GM19035 (cell line): ENCODE data around the gene NDOR1.

Experiments
- ATAC-seq: cut with Tn5 transposase; IDR thresholded peaks from one replicate; pipeline ENCODE4 v1.9.1; 2021; ENCODE audit not compliant: unreplicated experiment

Gene NDOR1

GRCh38 chr9:137167747-137168572 lies 37.5 kb upstream of the NDOR1 start:
- ATAC-seq: no peak

GRCh38 chr9:137168573-137168903 lies 37.0 kb upstream of the NDOR1 start:
- ATAC-seq: no peak

- no peak for ATAC-seq
These were observed 36.3 kb upstream of the NDOR1 start for GRCh38 chr9:137168904-137169856.

GRCh38 chr9:137169896-137170358 lies 35.6 kb upstream of the NDOR1 start, which contains the start of gene LRRC26:
TSS of gene LRRC26 (minus strand) at chr9:137170051. CDS start at chr9:137169943, 108 bp downstream.
- ATAC-seq: no peak

GRCh38 chr9:137170486-137171148 lies 34.9 kb upstream of the NDOR1 start:
- ATAC-seq: no peak

GRCh38 chr9:137171149-137171900 lies 34.2 kb upstream of the NDOR1 start:
- no peak for ATAC-seq

- ATAC-seq: no peak
These were observed 32.4 kb upstream of the NDOR1 start for GRCh38 chr9:137172901-137173795.

- ATAC-seq: no peak
These were observed 31.5 kb upstream of the NDOR1 start for GRCh38 chr9:137173796-137174664.

GRCh38 chr9:137174722-137175293 lies 30.7 kb upstream of the NDOR1 start:
- ATAC-seq: no peak

GRCh38 chr9:137175345-137175961 lies 30.0 kb upstream of the NDOR1 start:
- no peak for ATAC-seq

GRCh38 chr9:137176302-137177182 lies 29.0 kb upstream of the NDOR1 start:
- no peak for ATAC-seq

- ATAC-seq: no peak
These were observed 27.1 kb upstream of the NDOR1 start for GRCh38 chr9:137178201-137178938.

GRCh38 chr9:137178939-137179630 lies 26.4 kb upstream of the NDOR1 start:
- ATAC-seq: no peak

- no peak for ATAC-seq
These were observed 25.7 kb upstream of the NDOR1 start for GRCh38 chr9:137179761-137180160.

- no peak for ATAC-seq
These were observed 25.0 kb upstream of the NDOR1 start for GRCh38 chr9:137180491-137180890.
